Neural progenitor cell (in vitro differentiated cells): Measurements from ENCODE around the gene ADGRD1. TPM values are rescaled to one million over a fixed set of nuclear protein-coding genes. Genes with fewer than 3 reads are reported as not detected.

Source experiments
- DNase-seq: peaks from one replicate; pipeline ENCODE4 v3.0.0-alpha.2; 2016; ENCODE audit warnings: low spot score
- H2AFZ ChIP-seq: fragments of 200-600 bp; sonication (generic); replicated peaks from 2 replicates; pipeline ENCODE4 v1.6.1; 2016; ENCODE audit warnings: antibody characterized with exemption
- H3F3A ChIP-seq: fragments of 200-600 bp; sonication (generic); 2 replicates; pipeline ENCODE4 v1.6.1; 2016; ENCODE audit warnings: antibody characterized with exemption, low read depth
- H3K27ac ChIP-seq: fragments of 200-600 bp; sonication (generic); 2 replicates; pipeline ENCODE4 v1.5.1; 2016; ENCODE audit warnings: mild to moderate bottlenecking
- H3K27me3 ChIP-seq: fragments of 200-600 bp; sonication (generic); 2 replicates; pipeline ENCODE4 v1.6.1; 2016; ENCODE audit warnings: mild to moderate bottlenecking, moderate library complexity
- H3K36me3 ChIP-seq: fragments of 200-600 bp; sonication (generic); 2 replicates; pipeline ENCODE4 v1.5.1; 2016
- H3K4me1 ChIP-seq: fragments of 200-600 bp; sonication (generic); 2 replicates; pipeline ENCODE4 v1.6.1; 2016; ENCODE audit warnings: mixed run types
- H3K4me2 ChIP-seq: fragments of 200-600 bp; sonication (generic); 2 replicates; pipeline ENCODE4 v1.6.1; 2016
- H3K4me3 ChIP-seq: fragments of 200-600 bp; sonication (generic); 2 replicates; pipeline ENCODE4 v1.5.1; 2016
- H3K79me2 ChIP-seq: fragments of 200-600 bp; sonication (generic); 2 replicates; pipeline ENCODE4 v1.6.1; 2016; ENCODE audit warnings: low read depth
- H3K9ac ChIP-seq: fragments of 200-600 bp; sonication (generic); 2 replicates; pipeline ENCODE4 v1.6.1; 2016
- H3K9me3 ChIP-seq: fragments of 200-600 bp; sonication (generic); 2 replicates; pipeline ENCODE4 v1.5.1; 2016; ENCODE audit warnings: low read depth
- H4K20me1 ChIP-seq: fragments of 200-600 bp; sonication (generic); 2 replicates; pipeline ENCODE4 v1.6.1; 2016; ENCODE audit warnings: low read depth
- H3K27ac Mint-ChIP-seq: 3 replicates; pipeline ENCODE4 v1.8.0; 2021; ENCODE audit warnings: mixed read lengths
- H3K27me3 Mint-ChIP-seq: 2 replicates; pipeline ENCODE4 v1.8.0; 2022; ENCODE audit warnings: low read depth, mild to moderate bottlenecking, inconsistent platforms, moderate library complexity, mixed read lengths; ENCODE audit not compliant: insufficient read depth
- H3K36me3 Mint-ChIP-seq: 3 replicates; pipeline ENCODE4 v1.8.0; 2021; ENCODE audit warnings: mixed read lengths
- H3K4me1 Mint-ChIP-seq: 3 replicates; pipeline ENCODE4 v1.8.0; 2021; ENCODE audit warnings: mixed read lengths
- H3K4me3 Mint-ChIP-seq: 3 replicates; pipeline ENCODE4 v1.8.0; 2021; ENCODE audit warnings: mild to moderate bottlenecking, moderate library complexity, mixed read lengths
- H3K9me3 Mint-ChIP-seq: 3 replicates; pipeline ENCODE4 v1.8.0; 2020; ENCODE audit warnings: mixed read lengths
- EZH2 ChIP-seq: fragments of 200-600 bp; sonication (generic); IDR thresholded peaks from 2 replicates; pipeline ENCODE4 v1.6.1; 2017; ENCODE audit warnings: antibody characterized with exemption, mild to moderate bottlenecking, moderate library complexity
- EZH2phosphoT487 ChIP-seq: fragments of 200-600 bp; sonication (generic); IDR thresholded peaks from 2 replicates; pipeline ENCODE4 v1.6.1; 2017; ENCODE audit warnings: antibody characterized with exemption
- total RNA-seq: library from RNA; depleted of rRNA; stranded (reverse); fragments of >200 nt; gene quantifications from 2 replicates; pipeline ENCODE4 v1.2.3, GENCODE V29; 2015; ENCODE audit warnings: low replicate concordance
- TF ChIP-seq, protein P1 (sequence below): fragments of 200-600 bp; sonication (generic); IDR thresholded peaks from 2 replicates; pipeline ENCODE4 v1.5.1; 2017; ENCODE audit warnings: antibody characterized with exemption, mild to moderate bottlenecking

Gene ADGRD1
- total RNA-seq, 1 donor from 2014 or later, result not detected

DNA sequence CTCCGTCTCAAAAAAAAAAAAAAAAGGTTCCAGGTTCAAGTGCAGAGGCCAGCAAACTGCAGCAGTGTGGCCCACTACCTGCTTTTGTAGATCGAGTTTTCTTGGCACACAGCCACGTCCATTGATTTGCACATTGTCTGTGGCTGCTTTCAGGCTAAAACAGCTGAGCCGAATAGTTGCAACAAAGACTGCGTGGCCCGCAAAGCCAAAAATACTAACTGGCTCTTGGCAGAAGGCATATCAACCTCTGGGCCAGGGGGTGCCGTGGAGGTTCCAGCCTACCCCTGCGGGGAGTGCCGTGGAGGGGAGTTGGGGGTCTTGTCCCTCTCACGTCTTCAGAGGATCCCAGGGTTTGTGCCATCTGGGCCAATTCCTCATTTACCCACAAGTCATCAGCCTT, 170.1 kb downstream of the ADGRD1 start:
- no peak overlapping the region for H3K27ac ChIP-seq
- no peaks in the 10 kb centered on the region for H3K27me3 ChIP-seq
- no peak overlapping the region for H3K9ac ChIP-seq
- Mint-ChIP-seq H3K27me3 (peaks cover 4% of the 10 kb centered on the region), H3K4me1 (peaks cover 3% of the 10 kb centered on the region), H3K27ac (no peak overlapping the region), H3K9me3 (peaks cover 3% of the 10 kb centered on the region), H3K36me3 (no peaks in the 10 kb centered on the region), H3K4me3 (no peak overlapping the region)
- no peak for DNase-seq
- no peaks in the 10 kb centered on the region for H3K9me3 ChIP-seq
- no peak overlapping the region for H2AFZ ChIP-seq
- no peak for TF ChIP-seq EZH2
- TF ChIP-seq EZH2phosphoT487, result no peak
- TF ChIP-seq, protein P1, sequence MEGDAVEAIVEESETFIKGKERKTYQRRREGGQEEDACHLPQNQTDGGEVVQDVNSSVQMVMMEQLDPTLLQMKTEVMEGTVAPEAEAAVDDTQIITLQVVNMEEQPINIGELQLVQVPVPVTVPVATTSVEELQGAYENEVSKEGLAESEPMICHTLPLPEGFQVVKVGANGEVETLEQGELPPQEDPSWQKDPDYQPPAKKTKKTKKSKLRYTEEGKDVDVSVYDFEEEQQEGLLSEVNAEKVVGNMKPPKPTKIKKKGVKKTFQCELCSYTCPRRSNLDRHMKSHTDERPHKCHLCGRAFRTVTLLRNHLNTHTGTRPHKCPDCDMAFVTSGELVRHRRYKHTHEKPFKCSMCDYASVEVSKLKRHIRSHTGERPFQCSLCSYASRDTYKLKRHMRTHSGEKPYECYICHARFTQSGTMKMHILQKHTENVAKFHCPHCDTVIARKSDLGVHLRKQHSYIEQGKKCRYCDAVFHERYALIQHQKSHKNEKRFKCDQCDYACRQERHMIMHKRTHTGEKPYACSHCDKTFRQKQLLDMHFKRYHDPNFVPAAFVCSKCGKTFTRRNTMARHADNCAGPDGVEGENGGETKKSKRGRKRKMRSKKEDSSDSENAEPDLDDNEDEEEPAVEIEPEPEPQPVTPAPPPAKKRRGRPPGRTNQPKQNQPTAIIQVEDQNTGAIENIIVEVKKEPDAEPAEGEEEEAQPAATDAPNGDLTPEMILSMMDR, result no peak
- H3K79me2 ChIP-seq, result no peaks in the 10 kb centered on the region
- no peaks in the 10 kb centered on the region for H3F3A ChIP-seq
- H3K36me3 ChIP-seq, result no peaks in the 10 kb centered on the region
- H3K4me2 ChIP-seq, result no peak overlapping the region
- no peaks in the 10 kb centered on the region for H4K20me1 ChIP-seq
- peaks cover 5% of the 10 kb centered on the region for H3K4me1 ChIP-seq
- no peak overlapping the region for H3K4me3 ChIP-seq

- Mint-ChIP-seq H3K36me3 (peaks cover 2% of the 10 kb centered on the region), H3K4me1 (peaks cover 7% of the 10 kb centered on the region), H3K4me3 (no peak overlapping the region), H3K27me3 (peaks cover 7% of the 10 kb centered on the region), H3K9me3 (peaks cover 5% of the 10 kb centered on the region), H3K27ac (no peak overlapping the region)
- no peaks in the 10 kb centered on the region for H3F3A ChIP-seq
- no peaks in the 10 kb centered on the region for H3K9me3 ChIP-seq
- no peak overlapping the region for H3K9ac ChIP-seq
- no peak for TF ChIP-seq EZH2phosphoT487
- TF ChIP-seq, protein P1, result no peak
- H4K20me1 ChIP-seq, result no peaks in the 10 kb centered on the region
- H3K79me2 ChIP-seq, result no peaks in the 10 kb centered on the region
- no peak overlapping the region for H3K27ac ChIP-seq
- H3K4me2 ChIP-seq, result no peak overlapping the region
- no peaks in the 10 kb centered on the region for H3K27me3 ChIP-seq
- DNase-seq, result no peak
- no peak overlapping the region for H3K4me3 ChIP-seq
- H3K4me1 ChIP-seq, result peaks cover 5% of the 10 kb centered on the region
- no peaks in the 10 kb centered on the region for H3K36me3 ChIP-seq
- no peak overlapping the region for H2AFZ ChIP-seq
Observed at GRCh38 chr12:131124487-131125280, 171.0 kb downstream of the ADGRD1 start.

GRCh38 chr12:131126662-131127173, 173.0 kb downstream of the ADGRD1 start:
- H3K36me3 ChIP-seq, result no peaks in the 10 kb centered on the region
- no peaks in the 10 kb centered on the region for H3F3A ChIP-seq
- DNase-seq, result no peak

More at GRCh38 chr12:131126662-131127173, 173.0 kb downstream of the ADGRD1 start:
- H3K9me3 Mint-ChIP-seq, result peaks cover 5% of the 10 kb centered on the region
- Histone ChIP-seq H3K4me3 (no peak overlapping the region), H3K4me1 (peaks cover 5% of the 10 kb centered on the region), H3K79me2 (no peaks in the 10 kb centered on the region), H3K27me3 (no peaks in the 10 kb centered on the region), H3K27ac (no peak overlapping the region), H3K9ac (no peak overlapping the region), H4K20me1 (no peaks in the 10 kb centered on the region), H3K9me3 (no peaks in the 10 kb centered on the region), H3K4me2 (no peak overlapping the region), H2AFZ (no peak overlapping the region)
- TF ChIP-seq EZH2phosphoT487 (no peak), EZH2 (no peak)
- TF ChIP-seq, protein P1, result no peak
- no peak overlapping the region for H3K27ac Mint-ChIP-seq
- H3K27me3 Mint-ChIP-seq, result peaks cover 14% of the 10 kb centered on the region
- H3K4me3 Mint-ChIP-seq, result no peak overlapping the region
- H3K36me3 Mint-ChIP-seq, result peaks cover 2% of the 10 kb centered on the region
- peaks cover 15% of the 10 kb centered on the region for H3K4me1 Mint-ChIP-seq
